UCSD-AML1 (cell line): ENCODE data around the gene MICALL2.

Source experiments
- DNase-seq: peaks from one replicate; lab custom pipeline; 2025; ENCODE audit not compliant: unreplicated experiment; lab: John Stamatoyannopoulos, UW

The MICALL2 gene

DNA sequence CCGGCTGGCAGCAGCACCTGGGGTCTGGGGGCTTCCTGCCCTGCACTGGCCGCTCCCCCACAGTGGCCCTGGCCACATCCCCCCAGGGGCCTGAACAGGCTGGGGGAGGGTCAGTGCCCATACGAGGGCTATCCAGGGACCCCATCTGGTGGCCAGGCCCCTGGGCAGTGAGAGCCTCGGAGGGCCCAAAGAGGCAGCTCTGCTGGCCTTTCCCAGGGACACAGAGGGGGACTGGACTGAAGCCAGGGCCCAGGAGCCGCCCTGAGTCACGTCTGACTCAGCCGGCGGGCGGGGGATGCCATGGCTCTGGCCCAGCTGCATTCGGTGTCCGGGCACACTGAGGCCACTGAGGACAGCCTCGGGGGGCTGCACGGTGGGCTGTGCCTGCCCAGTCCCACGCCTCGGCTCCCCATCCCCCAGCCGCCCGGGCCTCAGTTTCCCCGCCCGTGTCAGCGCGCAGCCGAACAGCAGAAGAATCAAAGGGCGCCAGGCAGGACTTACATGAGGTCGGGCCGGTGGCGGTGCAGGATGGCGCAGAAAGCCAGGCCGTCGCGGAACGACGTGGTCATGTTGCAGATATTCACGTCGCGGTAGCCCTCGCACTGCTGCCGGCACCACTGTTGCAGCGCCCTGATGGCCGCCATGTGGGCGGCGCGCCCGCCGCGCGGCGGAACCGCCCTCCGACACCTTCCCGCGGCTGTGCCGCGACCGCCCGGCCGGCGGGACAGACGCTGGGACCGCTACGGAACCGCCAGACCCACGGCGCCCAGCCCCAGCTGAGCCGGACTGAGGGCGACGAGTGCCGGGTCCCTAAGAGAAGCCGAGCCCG lies at the start of gene MICALL2:
Gene MICALL2, minus strand, starts transcription at position 788 of the 829 bp plus-strand sequence. Its CDS starts 144 bp downstream, at position 644.
- DNase-seq = peak; percentile 24

DNA sequence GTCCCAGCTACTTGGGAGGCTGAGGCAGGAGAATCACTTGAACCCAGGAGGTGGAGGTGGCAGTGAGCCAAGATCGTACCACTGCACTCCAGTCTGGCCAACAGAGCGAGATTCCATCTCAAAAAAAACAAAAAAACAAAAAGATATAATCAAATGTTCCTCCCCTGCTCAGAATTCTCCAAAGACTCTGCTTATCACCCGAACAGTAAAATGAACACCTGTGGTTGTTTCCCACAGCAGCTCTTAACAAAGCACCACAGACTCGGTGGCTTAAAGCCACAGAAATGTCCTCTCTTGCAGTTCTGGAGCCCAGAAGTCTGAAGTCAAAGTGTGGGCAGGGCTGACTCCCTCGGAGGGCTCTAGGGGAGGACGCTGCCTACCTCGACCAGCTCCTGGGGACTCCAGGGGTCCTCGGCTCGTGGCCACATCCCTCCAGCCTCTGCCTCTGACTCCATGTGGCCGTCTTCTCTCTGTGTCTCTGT lies 49.0 kb upstream of the MICALL2 start:
- no peak for DNase-seq

DNA sequence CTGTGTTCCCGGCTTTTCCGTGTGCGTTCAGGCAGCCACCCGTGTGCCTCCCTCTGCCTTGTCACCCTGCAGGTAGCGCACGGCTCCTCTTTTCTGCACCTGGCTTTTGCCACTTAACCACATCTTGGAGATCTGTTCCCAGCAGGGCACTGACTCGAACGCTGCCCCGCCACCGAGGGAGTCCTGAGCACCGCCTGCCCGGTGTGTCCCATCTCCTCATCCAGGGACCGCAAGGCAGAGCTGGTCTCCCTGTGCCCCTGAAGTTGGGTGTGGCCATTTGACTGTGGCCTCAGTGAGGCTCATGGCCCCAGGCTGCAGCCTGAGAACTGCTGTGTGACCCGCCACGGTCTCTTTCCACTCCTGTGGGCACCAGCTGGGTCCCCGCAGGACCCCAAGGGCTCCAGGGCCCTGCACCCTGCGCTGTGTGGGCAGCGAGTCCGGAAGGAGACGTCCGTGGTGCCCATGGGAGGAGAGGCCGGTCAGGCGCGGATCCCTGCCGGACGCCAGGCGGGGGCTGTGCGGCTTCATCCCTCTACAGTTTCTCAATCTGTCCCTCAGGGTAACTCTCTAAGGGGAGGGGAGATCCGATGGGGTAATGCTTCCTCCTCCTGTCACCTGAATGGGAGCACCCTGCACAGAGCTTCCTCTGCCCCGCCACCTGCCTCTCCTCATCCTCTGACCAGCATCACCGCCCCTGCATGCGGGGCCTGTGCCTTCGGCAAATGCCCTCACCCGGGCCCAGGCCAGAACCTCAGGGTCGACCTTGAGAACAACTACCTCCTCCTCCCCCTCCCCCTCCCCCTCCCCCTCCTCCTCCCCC lies 46.7 kb upstream of the MICALL2 start:
- DNase-seq = peak; percentile 13

DNA sequence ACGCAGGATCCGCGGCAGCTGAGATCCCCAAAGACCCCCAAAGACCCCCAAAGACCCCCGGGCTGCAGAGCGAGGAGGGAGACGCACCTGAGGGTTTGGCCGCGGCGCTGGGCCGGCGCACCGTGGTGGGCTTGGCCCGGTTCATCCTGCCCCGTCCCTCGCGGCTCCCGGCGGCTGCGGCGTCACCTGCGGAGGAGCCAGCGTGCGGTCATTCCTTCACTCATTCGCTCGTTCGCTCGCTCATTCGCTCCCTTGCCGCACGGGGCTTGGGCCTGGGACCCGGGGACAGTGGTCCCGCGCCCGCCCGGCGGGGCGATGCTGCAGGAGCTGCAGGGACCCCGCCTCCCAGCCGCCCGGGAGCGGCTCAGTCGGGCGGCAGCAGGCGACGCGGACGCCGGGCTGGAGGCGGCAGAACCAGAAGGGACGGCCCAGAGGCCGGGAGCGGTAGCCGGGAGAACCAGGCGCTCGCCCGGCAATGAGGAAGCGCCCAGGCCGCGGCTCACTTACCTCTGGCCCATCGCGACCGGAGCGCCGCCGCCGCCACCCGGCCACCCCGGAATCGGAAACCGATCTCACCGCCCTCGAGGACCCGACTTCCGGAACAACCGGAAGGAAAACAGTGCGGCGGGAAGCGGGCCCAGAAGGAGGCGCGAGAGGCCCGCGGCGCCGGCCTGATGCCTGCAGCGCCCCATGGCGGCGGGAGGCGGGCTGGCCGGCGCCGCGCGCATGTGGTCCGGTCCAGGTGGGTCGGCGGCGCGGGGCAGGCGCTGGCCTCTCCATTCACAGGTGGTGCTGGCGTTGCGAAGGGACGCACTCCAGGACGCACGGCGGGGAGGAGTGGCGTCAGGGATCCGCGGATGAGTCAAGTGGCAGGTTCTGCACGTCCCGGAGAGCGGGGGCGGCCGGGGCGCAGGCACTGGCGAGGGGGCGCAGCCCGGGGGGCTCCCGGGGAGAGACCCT lies 44.8 kb upstream of the MICALL2 start, which contains the start of gene INTS1:
Gene INTS1, minus strand, starts transcription at position 574 of the 960 bp plus-strand sequence. Its CDS starts 429 bp downstream, at position 145.
- DNase-seq = peak; percentile 86

DNA sequence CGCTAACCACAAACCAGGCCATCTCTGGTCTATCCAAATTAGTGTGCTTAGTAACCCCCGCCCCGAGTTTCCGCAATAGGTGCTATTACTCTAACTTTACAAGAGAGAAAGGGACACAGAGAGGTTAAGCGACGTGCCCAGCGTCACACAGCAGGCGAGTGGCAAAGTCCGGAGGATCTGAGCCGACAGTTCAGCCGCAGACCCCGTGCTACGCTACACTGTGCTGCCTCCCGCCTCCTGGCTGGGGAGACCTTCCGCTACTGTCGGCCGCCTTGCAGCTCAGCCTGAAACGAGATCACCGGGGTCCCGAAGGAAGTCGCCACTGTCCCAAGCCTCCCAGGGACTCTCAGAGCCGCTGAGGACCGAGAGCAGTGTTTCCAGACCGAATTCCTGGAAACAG lies 44.1 kb upstream of the MICALL2 start:
- no peak for DNase-seq

DNA sequence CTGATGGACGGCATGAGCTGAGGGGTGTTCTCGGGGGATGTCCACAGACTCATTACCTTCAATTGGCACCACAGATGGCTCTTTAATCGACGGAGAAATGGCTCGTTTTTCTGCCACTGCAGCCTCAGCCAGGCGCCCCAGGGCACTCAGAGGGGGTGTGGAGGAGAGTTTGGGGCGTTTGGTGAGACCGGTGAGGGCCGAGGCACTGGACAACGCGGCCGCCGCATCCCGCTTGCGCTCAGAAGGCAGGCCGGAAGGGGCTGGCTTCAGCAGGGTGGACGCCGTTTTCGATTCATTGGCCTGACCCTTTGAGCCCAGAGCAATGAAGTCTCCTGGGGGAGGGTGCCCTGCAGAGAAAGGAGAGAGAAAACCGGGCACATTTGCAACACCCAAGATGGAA lies 43.6 kb upstream of the MICALL2 start:
- DNase-seq = no peak

- no peak for DNase-seq
Measured at GRCh38 chr7:1501487-1502270, 42.4 kb upstream of the MICALL2 start.

DNA sequence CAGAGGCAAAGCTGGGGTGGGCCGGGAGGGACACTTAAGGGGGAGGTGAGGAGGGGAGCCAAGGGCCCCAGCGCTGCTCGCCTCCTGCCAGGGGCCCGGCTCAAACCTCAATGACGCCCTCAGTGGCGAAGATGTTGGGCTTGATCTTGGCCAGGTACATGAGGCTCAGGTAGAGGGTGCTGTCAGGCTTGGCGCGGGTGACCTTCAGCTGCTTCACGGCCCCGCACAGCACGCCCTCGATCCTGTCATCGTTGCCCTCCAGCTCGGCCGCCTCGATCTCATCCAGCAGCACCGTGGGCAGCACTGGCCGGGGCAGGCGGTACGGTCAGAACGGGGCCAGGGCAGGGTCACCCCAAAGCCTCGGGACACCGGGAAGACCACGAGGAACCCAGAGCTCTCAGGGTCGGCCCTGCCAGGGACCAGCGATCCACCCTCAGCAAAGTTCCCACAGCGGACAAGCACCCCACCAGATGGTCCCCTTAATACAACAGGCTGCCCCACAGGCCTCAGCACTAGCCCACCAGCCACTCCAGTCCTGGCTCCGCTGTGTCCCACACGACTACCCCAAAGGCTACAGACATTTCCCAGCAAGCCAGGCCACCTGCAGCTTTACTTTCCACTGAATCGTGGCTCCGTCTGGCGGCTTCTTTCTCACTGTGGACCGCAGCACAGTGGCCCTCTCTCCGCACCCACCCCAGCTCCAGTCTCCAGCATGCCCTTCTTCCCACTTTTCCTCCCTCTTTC lies 41.0 kb upstream of the MICALL2 start:
- DNase-seq = no peak

- DNase-seq = no peak
Measured at GRCh38 chr7:1499367-1500029, 40.2 kb upstream of the MICALL2 start.

DNA sequence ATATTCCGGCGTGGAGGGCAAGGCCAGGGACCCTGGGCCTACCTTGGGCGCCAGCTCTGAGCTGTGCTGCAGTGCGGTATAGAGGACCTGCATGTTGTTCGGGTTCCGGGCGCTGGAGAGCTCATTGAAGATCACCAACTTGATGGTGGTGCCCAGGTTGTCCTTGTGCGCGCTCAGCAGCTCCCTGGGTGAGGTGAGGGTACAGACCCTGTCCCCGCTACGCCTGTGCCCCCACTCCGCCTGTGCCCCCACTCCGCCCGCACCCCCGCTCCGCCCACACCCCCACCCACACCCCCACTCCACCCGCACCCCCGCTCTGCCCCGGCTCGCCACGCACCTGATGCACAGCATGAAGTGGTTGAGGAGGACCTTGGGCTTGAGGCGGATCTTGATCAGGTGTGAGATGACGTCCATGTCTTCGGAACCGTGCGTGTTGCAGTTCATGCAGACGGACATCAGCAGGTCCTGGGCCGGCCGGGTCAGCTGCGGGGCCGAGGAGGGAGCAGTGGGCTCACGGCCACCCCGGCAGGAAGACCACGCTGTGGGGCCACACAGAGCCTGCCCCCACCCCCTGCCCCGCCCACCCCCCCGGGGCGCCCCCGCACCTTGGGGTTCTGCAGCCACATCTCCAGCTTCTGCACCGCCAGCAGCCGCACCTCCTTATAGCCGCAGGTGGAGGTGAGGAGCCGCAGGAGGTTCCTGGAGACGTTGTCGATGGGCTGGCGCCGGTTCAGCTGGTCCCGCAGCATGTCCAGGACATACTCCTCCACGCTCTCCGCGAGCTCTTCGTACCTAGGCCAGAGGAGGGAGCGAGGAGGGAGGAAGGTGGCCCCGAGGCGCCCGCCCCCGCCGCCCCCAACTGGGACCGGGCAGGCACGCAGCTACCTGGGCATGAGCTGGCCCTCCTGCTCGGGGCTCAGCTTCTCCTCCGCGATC lies 39.4 kb upstream of the MICALL2 start:
- no peak for DNase-seq

GRCh38 chr7:1497293-1497927 lies 38.1 kb upstream of the MICALL2 start:
- no peak for DNase-seq

- DNase-seq = no peak
Measured at GRCh38 chr7:1496531-1497292, 37.4 kb upstream of the MICALL2 start.

GRCh38 chr7:1495564-1496242 lies 36.4 kb upstream of the MICALL2 start:
- DNase-seq = no peak

DNA sequence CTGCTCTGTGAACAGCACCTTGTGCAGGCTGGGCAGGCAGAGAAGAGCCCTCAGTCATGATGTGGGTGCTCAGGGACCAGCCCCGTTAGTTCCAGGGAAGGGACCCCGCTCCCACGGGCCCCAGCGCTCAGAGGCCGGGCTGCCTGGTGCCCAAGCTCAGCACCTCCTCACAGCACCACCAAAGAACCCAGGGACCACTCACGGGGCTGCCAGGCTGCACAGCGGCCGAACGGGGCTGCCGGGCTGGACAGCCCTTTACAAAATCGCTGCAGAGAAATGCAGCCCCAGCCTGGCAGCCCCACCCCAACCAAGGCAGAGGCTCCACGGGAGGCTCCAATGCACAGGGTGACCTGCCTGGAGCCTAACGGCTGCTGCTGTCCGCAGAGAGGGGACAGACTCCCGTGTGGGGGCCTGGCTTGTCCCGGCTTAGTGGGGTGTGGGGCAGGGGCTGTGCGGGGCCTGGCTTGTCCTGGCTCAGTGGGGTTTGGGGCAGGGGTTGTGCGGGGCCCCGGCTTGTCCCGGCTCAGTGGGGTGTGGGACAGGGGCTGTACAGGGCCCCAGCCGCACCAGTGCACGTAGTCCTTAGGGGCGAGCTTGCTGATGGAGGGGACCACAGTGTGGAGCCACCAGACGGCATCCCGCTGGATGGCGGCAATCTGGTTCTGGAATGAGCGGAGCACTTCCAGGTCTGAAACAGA lies 35.7 kb upstream of the MICALL2 start:
- no peak for DNase-seq

- no peak for DNase-seq
Measured at GRCh38 chr7:1494447-1494846, 35.2 kb upstream of the MICALL2 start.
